ENCODE measurements around the gene ASH1L.

GRCh38 chr1:155463865-155464650 lies 98.5 kb downstream of the ASH1L start:
- no peak for TF ChIP-seq CTCF (IDR thresholded peaks at IDR 0.05; ENCODE audit: low read depth, low read length)
- no peak for TF ChIP-seq POLR2A (IDR thresholded peaks at IDR 0.05; ENCODE audit: extremely low read depth, insufficient read length)
- no peak for TF ChIP-seq MAX (IDR thresholded peaks at IDR 0.05; ENCODE audit: low read depth, low read length)
